ENCODE measurements around the gene NCOA1.
A peak's percentile ranks its signal among the peaks of the same experiment; 100 is the strongest.

The NCOA1 gene

GRCh38 chr2:24486636-24487205 lies 4.3 kb upstream of the NCOA1 start:
- in situ Hi-C loops (cut with MboI; ENCODE audit: low sequenced_read_pairs, unreplicated experiment) = no loop called here
- no peak for TF ChIP-seq CTCF (IDR thresholded peaks at IDR 0.05; ENCODE audit: borderline replicate concordance, control extremely low read depth, extremely low read depth, insufficient read depth, missing control alignments)
- no peak for DNase-seq (ENCODE audit: low spot score)

GRCh38 chr2:24489465-24490180 lies 1.4 kb upstream of the NCOA1 start:
- in situ Hi-C loops (cut with MboI; ENCODE audit: low sequenced_read_pairs, unreplicated experiment) = no loop called here
- DNase-seq (ENCODE audit: low spot score) = no peak
- no peak for TF ChIP-seq CTCF (IDR thresholded peaks at IDR 0.05; ENCODE audit: borderline replicate concordance, control extremely low read depth, extremely low read depth, insufficient read depth, missing control alignments)

- TF ChIP-seq CTCF (IDR thresholded peaks at IDR 0.05; ENCODE audit: borderline replicate concordance, control extremely low read depth, extremely low read depth, insufficient read depth, missing control alignments) = no peak
- no peak for DNase-seq (ENCODE audit: low spot score)
- in situ Hi-C loops (cut with MboI; ENCODE audit: low sequenced_read_pairs, unreplicated experiment) = no loop called here
Measured at GRCh38 chr2:24490181-24490689, 819 bp upstream of the NCOA1 start.

- no peak for TF ChIP-seq CTCF (IDR thresholded peaks at IDR 0.05; ENCODE audit: borderline replicate concordance, control extremely low read depth, extremely low read depth, insufficient read depth, missing control alignments)
- peak; percentile 72 for DNase-seq (ENCODE audit: low spot score)
- in situ Hi-C loops (cut with MboI; ENCODE audit: low sequenced_read_pairs, unreplicated experiment) = no loop called here
Measured at GRCh38 chr2:24491542-24492420, 727 bp downstream of the NCOA1 start.

- in situ Hi-C loops (cut with MboI; ENCODE audit: low sequenced_read_pairs, unreplicated experiment) = no loop called here
- DNase-seq (ENCODE audit: low spot score) = no peak
- no peak for TF ChIP-seq CTCF (IDR thresholded peaks at IDR 0.05; ENCODE audit: borderline replicate concordance, control extremely low read depth, extremely low read depth, insufficient read depth, missing control alignments)
Measured at GRCh38 chr2:24492421-24493279, 1.6 kb downstream of the NCOA1 start.

- DNase-seq (ENCODE audit: low spot score) = no peak
- in situ Hi-C loops (cut with MboI; ENCODE audit: low sequenced_read_pairs, unreplicated experiment) = no loop called here
- TF ChIP-seq CTCF (IDR thresholded peaks at IDR 0.05; ENCODE audit: borderline replicate concordance, control extremely low read depth, extremely low read depth, insufficient read depth, missing control alignments) = no peak
Measured at GRCh38 chr2:24493713-24494112, 2.7 kb downstream of the NCOA1 start.

All from GM13976 (cell line).